DMS153 treated with DMSO at 0.1 percent for 48 hours (cell line): Measurements from ENCODE around the gene ALG14.
"Not testable (repeated sequence)": the region's sequence is repeated elsewhere in the genome, so short reads cannot be mapped to it uniquely, and the experiment has no call there.

Experiments
- DNase-seq: peaks from one replicate; lab custom pipeline; 2025; ENCODE audit not compliant: unreplicated experiment; lab: John Stamatoyannopoulos, UW

The ALG14 gene

DNA sequence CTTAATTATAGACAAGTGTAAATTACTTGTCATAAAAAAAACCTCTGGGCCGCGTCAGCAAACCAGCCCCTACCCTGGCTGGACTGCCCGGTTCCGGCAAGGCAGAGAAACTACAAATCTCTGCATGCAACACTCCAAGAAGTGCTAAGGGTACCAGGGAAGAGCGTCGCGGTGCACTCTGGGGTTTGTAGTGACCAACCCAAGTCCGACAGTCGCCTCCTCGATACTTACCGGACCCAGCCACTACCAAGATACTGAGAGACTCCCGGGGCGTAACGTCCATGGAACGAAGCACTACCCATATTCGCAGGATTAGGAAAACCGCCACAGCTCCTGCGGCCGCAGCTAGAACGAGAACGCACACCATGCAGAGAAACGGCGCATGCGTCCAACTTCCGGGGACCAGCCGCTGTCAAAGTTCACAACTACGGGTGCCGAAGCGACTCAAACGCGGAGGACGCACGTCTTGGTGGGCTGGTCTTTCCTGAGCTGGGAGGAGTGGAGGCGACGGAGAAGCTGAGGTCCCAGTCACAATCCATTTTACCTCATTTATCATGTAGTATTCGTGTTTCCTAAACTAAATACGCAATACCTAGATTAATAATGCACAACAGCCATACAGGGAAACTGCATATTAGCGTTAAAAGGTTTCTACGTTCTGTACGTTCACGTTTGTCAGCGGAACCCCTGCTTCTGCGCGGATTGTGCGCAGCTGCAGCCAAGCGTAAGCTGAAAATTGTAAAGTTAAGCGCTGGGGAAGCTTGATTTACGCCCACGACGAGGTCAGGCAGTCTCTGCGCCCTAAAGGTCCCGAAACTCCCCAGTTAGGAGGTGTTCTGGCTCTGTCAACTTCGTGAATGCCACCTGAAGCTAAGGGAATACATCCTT, at the start of gene ALG14:
TSS of gene ALG14 (minus strand) at position 420 of the 888 bp plus-strand sequence. CDS start at position 367, 53 bp downstream.
- DNase-seq: peak; percentile 93

DNA sequence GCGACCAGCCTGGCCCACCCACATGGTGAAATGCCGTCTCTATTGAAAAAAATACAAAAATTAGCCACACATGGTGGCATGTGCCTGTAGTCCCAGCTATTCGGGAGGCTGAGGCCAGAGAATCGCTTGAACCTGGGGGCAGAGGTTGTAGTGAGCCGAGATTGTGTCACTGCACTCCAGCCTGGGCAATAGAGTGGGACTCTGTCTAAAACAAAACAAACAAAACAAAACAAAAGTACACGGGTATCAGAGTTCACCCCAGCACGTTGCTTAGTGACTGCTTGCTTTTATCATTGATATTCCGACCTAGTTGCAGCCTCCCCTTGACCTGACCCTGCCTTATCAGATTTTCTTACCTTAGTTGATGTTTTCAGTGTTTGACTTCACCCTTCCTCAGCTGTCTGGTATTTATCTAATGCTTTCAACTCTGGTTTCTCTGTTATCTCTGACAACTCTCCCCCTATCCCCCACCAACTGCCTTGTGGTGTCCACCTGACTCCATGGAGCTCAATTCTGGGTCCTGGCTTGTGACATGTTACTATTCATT, 49.5 kb upstream of the ALG14 start:
- DNase-seq: no peak

DNA sequence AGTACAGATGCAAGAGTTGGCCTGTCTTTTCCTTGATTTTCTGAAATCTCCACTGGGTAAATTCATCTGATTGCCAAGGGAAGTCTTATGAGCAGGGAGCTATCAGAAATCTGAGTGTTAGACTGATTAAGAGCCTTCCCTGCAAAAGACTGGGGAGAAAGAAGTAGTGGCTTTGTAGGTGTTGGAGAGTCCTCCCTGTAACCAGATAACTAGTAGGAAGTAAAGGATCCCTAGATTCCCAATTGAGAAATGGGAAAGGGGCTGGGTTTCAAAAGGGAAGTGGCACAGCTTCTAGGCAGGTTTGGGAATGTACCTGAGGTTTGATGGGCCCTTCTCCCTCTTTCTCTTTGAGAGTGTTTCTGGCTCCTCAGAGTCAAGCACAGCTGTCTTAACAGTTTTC, 46.5 kb upstream of the ALG14 start:
- DNase-seq: no peak

- no peak for DNase-seq
Observed at GRCh38 chr1:95118710-95119109, 46.0 kb upstream of the ALG14 start.

- DNase-seq: no peak
Observed at GRCh38 chr1:95118067-95118499, 45.3 kb upstream of the ALG14 start.

- DNase-seq: no peak
Observed at GRCh38 chr1:95117207-95118066, 44.7 kb upstream of the ALG14 start, which contains the start of gene TLCD4. TLCD4 (plus strand) TSS chr1:95117355; CDS start chr1:95143902, 26,547 bp downstream.

- peak; percentile 77 for DNase-seq
Observed at GRCh38 chr1:95116580-95117206, 43.9 kb upstream of the ALG14 start.

DNA sequence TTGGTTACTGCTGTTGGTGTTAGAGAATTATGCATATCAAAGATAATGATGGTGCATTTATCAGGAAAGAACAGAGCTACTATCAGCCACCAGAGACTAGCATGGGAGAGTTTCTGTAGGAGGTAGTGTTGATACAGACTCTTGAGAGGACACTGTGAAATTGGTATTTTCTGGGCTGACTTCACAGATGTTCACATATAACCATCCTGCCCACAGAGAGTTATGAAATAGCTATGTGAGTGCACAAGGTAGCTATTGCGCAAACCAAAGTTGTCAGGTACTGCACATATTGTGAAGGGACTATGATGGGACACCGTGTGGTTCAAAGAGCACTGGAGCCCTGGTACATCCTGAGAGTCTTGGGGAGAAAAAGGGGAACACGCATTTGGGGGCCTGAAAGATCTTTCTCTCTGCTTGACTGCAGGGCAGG, 43.0 kb upstream of the ALG14 start:
- DNase-seq: no peak

- DNase-seq: no peak
Observed at GRCh38 chr1:95113684-95114083, 40.9 kb upstream of the ALG14 start.

DNA sequence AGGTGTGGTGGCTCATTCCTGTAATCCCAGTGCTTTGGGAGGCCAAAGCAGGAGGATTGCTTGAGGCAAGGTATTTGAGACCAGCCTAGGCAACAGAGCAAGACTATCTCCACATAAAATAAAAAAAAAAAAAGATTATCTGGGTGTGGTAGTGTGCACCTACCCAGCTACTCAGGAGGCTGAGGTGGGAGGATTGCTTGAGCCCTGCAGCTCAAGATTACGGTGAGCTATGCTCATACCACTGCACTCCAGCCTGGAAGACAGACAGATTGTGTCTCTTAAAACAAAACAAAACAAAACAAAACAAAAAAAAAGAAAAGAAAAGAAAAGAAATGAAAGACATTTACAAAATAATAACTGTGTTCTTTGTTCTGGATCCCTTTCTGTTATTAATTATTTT, 38.3 kb upstream of the ALG14 start:
- DNase-seq: no peak

DNA sequence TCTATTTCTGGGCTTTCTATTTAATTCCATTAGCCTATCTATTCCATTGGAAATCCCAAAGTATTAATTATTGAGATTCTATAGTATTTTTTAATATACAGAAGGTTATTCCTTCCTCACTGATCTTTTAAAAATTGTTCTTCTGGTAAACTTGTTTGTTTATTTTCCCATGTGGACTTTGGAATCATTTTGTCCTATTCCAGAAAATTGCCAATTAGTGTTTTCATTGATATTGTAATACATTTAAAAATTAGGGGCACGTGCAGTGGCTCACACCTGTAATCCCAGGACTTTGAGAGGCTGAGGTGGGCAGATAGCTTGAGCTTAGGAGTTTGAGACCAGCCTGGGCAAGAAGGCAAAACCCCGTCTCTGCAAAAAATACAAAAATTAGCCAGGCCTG, 36.0 kb upstream of the ALG14 start:
- DNase-seq: no peak

DNA sequence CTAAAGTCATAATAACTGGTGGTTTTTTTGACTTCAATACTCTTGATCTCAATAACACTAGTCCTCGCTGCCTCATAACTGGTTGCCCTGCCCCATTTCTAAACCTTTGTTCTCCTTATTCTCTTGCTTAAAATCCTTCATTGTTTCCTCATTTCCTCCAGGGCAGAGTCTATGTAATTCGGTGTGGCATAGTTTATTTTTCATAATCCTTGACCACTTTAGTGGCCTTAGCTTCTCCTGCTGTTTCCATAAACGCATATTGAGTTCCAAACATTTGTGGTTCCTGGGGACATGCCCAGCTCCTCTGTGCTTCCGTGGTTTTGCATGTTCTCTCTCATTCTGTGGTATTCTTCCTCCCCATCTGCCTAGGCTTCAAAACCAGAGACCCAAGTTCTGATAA, 25.4 kb upstream of the ALG14 start:
- no peak for DNase-seq

GRCh38 chr1:95097426-95097825, 24.7 kb upstream of the ALG14 start:
- no peak for DNase-seq

DNA sequence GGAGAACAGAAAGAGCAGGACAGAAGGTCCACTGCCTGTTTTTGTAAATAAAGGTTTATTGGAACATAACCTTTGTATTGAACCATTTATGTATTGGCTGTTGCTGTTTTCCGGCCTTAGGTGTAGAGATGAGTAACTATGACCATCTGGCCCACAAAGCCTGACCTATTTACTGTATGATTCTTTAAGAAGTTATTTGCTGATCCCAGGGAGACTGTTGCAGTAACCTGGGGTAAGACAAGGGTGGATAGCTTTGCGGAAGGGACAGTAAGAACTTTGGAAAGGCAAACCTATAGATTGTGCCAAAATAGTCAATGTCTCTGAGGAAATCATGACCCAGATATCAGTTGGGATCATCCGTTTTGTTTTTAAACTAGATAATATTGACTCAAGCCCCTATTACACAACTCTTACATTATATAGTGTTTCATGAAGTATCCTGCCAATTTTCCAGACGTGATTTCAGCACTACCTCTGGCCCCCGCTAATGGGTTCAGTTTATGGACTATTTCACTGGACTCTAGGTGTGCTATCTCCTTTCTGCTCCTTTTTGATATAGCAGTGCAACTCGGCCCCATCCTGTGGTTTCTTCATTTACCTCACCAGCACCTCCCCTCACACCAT, 23.6 kb upstream of the ALG14 start:
- DNase-seq: no peak

DNA sequence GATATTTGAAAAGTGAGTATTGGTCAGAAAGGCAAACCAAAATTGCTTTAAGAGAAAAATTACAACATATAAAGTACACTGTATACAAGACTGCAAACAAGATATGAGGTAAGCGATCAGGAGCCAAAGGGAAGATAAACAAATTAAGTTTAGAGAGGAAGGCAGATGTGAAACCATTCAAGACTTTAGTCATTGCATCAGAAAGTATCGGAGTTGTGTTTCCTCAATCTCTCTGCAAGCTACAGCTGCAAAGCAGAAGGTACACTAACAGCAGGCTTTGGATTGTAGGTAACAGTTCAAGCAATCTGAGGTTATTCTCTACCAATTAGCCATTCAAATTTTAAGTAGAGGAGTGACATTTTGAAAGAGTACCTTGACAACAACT, 23.1 kb upstream of the ALG14 start:
- DNase-seq: no peak

GRCh38 chr1:95094923-95095322, 22.2 kb upstream of the ALG14 start:
- no peak for DNase-seq

DNA sequence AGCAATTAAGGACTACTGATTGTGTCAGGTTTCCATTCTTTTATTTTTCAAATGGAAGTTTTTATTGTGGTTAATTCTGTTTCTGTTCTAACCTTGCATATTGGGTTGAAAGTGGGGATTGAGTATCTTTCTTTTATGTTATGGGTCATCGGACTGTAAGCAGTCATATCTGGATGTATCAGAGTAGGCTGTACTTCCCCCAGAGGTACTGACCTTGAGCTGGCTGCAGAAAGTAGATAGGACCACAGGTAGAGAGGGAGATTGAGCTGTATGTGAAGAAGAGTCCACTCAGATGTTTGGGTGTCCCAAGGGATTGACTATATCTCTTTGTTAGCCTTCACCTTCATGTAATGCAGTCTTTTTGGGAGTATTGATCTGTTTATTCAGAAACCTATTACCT, 20.5 kb upstream of the ALG14 start:
- no peak for DNase-seq

- not testable (repeated sequence) for DNase-seq
Observed at GRCh38 chr1:95092891-95093290, 20.1 kb upstream of the ALG14 start.

DNA sequence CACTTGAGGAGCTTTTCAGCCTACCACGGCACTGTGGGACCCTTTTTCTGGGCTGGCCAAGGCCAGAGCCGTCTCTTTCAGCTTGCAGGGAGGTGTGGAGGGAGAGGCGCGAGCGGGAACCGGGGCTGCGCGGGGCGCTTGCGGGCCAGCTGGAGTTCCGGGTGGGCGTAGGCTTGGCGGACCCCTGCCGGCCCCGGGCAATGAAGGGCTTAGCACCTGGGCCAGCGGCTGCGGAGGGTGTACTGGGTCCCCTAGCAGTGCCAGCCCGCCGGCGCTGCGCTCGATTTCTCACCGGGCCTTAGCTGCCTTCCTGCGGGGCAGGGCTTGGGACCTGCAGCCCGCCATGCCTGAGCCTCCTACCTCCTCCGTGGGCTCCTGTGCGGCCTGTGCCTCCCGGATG, 18.5 kb upstream of the ALG14 start:
- DNase-seq: not testable (repeated sequence)

DNA sequence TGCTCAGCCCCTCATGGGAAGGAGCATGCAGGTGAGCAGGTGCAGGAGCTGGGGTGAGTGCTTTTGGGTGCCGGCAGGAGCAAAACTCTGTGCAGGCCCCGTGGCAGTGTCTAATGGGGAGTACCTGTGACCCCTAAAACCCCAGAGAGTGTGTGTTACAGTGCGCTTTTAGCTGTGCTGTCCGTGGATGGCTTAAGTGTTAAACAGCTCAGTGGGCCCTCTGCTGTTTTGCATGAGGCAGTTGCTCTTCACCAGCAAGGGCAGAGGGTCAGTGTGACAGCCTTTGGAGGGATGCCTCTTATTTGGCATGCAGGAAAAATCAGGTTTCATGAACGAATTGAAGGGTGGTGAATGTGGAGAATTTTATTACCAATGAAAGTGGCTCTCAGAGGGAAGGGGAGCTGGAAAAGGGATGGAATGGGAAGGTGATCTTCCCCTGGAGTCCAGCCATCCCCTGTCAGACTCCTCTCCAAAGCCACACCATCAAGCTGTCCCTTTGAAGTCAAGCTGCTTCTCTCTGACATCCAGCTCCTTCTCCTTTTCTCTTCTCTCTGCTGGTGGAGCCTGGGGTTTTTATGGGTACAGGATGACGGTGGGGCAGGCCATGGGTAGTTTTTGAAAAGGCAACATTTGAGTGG, 17.0 kb upstream of the ALG14 start:
- DNase-seq: no peak
